ENCODE data around the gene OR7D4. TPM values are rescaled to one million over a fixed set of nuclear protein-coding genes. Genes with fewer than 3 reads are reported as not detected.

Gene OR7D4
- total RNA-seq (2011; cell fraction: chromatin; rRNA removed; ENCODE audit: low replicate concordance) = not detected in 2 replicates
- total RNA-seq (2011; cell fraction: nucleolus; rRNA removed) = not detected in 2 replicates
- total RNA-seq (2011; cell fraction: nucleoplasm; rRNA removed) = not detected in 2 replicates
- not detected in 2 replicates for total RNA-seq (2014; rRNA removed)
- total RNA-seq (2014; rRNA removed; fragmentation: Illumina TruSeq; extraction: Trizol) = not detected in 2 replicates
- not detected in 2 replicates for total RNA-seq (2015; rRNA removed; fragmentation: Illumina TruSeq; extraction: Trizol)
- not detected in 2 replicates for total RNA-seq (2021)
- polyA plus RNA-seq (2011; rRNA removed) = not detected in 2 replicates
- polyA plus RNA-seq (2011; cell fraction: cytosol; rRNA removed) = not detected in 2 replicates
- not detected in 2 replicates for polyA plus RNA-seq (2011; cell fraction: nucleus; rRNA removed)
- not detected in 2 replicates for polyA plus RNA-seq (2012)
- not detected in 2 replicates for polyA plus RNA-seq (2014; fragmentation: Illumina TruSeq; extraction: Trizol)
- not detected for polyA plus RNA-seq (2014; fragmentation: Nextera tagmentation; extraction: Ambion mirVana)
- polyA plus RNA-seq (2014; rRNA removed) = not detected in 2 replicates
- not detected in 2 replicates for polyA minus RNA-seq (2011; rRNA and poly(A)+ RNA removed)
- not detected in 2 replicates for polyA minus RNA-seq (2011; cell fraction: cytosol; rRNA and poly(A)+ RNA removed)
- not detected in 2 replicates for polyA minus RNA-seq (2011; cell fraction: nucleus; rRNA and poly(A)+ RNA removed)
- not detected for Bru-seq, nascent RNA
- not detected for BruChase-seq, experiment 1, labeled RNA remaining after a 2-hour chase
- not detected for BruChase-seq, experiment 2, labeled RNA remaining after a 6-hour chase
- long read RNA-seq, experiment 1 = 0 reads
- long read RNA-seq, experiment 2 = 0 reads
- long read RNA-seq, experiment 3 = 0 reads

GRCh38 chr19:9219489-9219888 is at the start of gene OR7D4:
Gene OR7D4 (minus strand): TSS chr19:9219589. CDS start chr19:9214837, 4,752 bp downstream.
- no peaks in the 10 kb centered on the region for H3K4me1 ChIP-seq (replicated peaks in 1 of 2; ENCODE audit: control insufficient read depth in 2 of 2, insufficient read depth in 2 of 2, low read length in 2 of 2)
- no peak within 1 kb of the TSS for H3K27ac ChIP-seq (ENCODE audit: extremely low read depth, low read depth, low read length)
- no peaks in the 10 kb centered on the region for H3K9me3 ChIP-seq (replicated peaks; ENCODE audit: control insufficient read depth, insufficient read depth, low read depth, low read length)
- no peaks in the 10 kb centered on the region for H3K79me2 ChIP-seq (ENCODE audit: control insufficient read depth, insufficient read depth, low read length)
- no peak within 1 kb of the TSS for H3K4me3 ChIP-seq
- intact Hi-C loops (cut with micrococcal nuclease) (no loop called here), in situ Hi-C loops (cut with MboI) (no loop called here)
- no peak within 1 kb of the TSS for H3K9ac ChIP-seq (ENCODE audit: insufficient read depth in 1 of 2, low read depth in 2 of 2, low read length in 2 of 2)
- WGBS (ENCODE audit: insufficient coverage, low coverage, missing lambda C conversion rate) = 0% methylated on average over 3 of the region's 3 CpGs
- no peaks in the 10 kb centered on the region for H3K27me3 ChIP-seq (ENCODE audit: control insufficient read depth in 2 of 2, insufficient read depth in 2 of 2, low read length in 2 of 2)
- H4K20me1 ChIP-seq (replicated peaks; ENCODE audit: control insufficient read depth, insufficient read depth, low read length) = no peaks in the 10 kb centered on the region
- ChIA-PET POLR2A (no interaction called here), CTCF (ENCODE audit: low intra/inter-chr PET ratio) (no interaction called here)
- TF ChIP-seq ZNF407 (IDR thresholded peaks at IDR 0.05; ENCODE audit: low read depth) (no peak), MLLT1 (IDR thresholded peaks at IDR 0.05) (no peak), PREB (CRISPR knock-in tag; IDR thresholded peaks at IDR 0.05) (no peak), ETV5 (CRISPR knock-in tag; IDR thresholded peaks at IDR 0.05; ENCODE audit: low read depth) (no peak), POLR3G (IDR thresholded peaks at IDR 0.05; ENCODE audit: extremely low read depth, insufficient read length, insufficient replicate concordance) (no peak), ZNF696 (CRISPR knock-in tag; conservative IDR thresholded peaks at IDR 0.05) (no peak), HDAC1 (IDR thresholded peaks at IDR 0.05) (no peak), ARID1B (IDR thresholded peaks at IDR 0.05) (no peak)
- FAIRE-seq = no peak
- no peak within 1 kb of the TSS for H2AFZ ChIP-seq (ENCODE audit: low read depth, low read length)
- H3K9me1 ChIP-seq (ENCODE audit: control insufficient read depth, insufficient read depth, low read length) = no peaks in the 10 kb centered on the region
- no peak for ATAC-seq
- no peak within 1 kb of the TSS for H3K4me2 ChIP-seq (ENCODE audit: insufficient read depth, low read length)
- H3K36me3 ChIP-seq (ENCODE audit: control insufficient read depth, insufficient read depth, low read length) = no peaks in the 10 kb centered on the region
- no peak for DNase-seq (ENCODE audit: extremely low read depth in 1 of 4, low spot score in 3 of 4)
- no TSS peak for BruUV-seq (replicated peaks)

All from K562 (cell line).